HL-60 (cell line): ENCODE results near the gene PACRG.

ENCODE experiments used
- GABPA ChIP-seq: IDR thresholded peaks from 2 replicates; pipeline ENCODE4 v1.6.1; 2012; ENCODE audit warnings: low read depth
- REST ChIP-seq: IDR thresholded peaks from 2 replicates; pipeline ENCODE4 v1.6.1; 2012; ENCODE audit warnings: low read depth; ENCODE audit not compliant: insufficient replicate concordance
- TF ChIP-seq, protein P1 (sequence below): IDR thresholded peaks from one replicate; pipeline ENCODE4 v1.5.1; 2011; ENCODE audit warnings: low read length, control low read depth, inconsistent platforms; ENCODE audit not compliant: insufficient read depth

DNA sequence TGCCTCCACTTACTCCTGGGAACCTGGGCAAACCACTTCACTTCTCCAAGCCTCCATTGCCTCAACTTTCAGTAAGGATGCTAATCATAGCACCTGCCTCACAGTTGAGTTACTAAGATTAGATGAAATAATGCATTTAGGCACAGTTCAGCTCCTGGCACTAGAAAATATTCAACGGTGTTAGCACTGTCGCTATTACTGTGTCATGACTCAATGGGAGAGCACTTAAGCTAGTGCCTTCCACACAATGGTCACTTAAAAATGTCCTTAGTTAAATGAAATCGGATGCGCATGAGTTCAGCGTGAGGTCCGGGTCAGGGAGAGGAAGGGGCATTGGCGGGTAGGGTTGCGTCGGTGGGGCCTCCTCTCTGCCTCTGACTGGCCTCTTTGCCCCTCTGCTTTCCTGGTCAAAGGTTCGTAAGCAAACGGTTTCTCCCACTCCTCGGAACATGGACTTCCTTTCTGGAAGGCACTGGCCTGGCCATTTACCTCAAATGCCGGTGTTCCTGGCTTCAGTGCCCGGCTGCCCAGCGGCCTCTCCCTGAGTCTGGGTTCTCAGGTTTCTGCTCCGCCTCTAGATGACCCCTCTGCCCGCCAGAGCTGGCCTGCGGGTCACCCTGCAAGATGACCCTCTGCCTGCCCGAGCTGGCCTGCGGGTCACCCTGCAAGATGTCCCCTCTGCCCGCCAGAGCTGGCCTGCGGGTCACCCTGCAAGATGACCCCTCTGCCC is 562.9 kb downstream of the PACRG start:
- TF ChIP-seq, protein P1, sequence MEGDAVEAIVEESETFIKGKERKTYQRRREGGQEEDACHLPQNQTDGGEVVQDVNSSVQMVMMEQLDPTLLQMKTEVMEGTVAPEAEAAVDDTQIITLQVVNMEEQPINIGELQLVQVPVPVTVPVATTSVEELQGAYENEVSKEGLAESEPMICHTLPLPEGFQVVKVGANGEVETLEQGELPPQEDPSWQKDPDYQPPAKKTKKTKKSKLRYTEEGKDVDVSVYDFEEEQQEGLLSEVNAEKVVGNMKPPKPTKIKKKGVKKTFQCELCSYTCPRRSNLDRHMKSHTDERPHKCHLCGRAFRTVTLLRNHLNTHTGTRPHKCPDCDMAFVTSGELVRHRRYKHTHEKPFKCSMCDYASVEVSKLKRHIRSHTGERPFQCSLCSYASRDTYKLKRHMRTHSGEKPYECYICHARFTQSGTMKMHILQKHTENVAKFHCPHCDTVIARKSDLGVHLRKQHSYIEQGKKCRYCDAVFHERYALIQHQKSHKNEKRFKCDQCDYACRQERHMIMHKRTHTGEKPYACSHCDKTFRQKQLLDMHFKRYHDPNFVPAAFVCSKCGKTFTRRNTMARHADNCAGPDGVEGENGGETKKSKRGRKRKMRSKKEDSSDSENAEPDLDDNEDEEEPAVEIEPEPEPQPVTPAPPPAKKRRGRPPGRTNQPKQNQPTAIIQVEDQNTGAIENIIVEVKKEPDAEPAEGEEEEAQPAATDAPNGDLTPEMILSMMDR = no peak
- TF ChIP-seq GABPA (no peak), REST (no peak)
